Uterus (tissue), 4 donors: Measurements from ENCODE around the gene GABPB1. TPM values are rescaled to one million over a fixed set of nuclear protein-coding genes. Genes with fewer than 3 reads are reported as not detected.

Experiments used
- DNase-seq, 2 donors: peaks; one replicate each; pipeline ENCODE4 v3.0.0-alpha.2; 2019 to 2020
- H3K27ac ChIP-seq, 2 donors: fragments of 200-600 bp; sonication (generic); 1 replicate in 1 of 2; 2 replicates in 1 of 2; pipeline ENCODE4 v1.5.1; 2016 to 2018
- H3K27me3 ChIP-seq, 2 donors: fragments of 200-600 bp; sonication (generic); one replicate each; pipeline ENCODE4 v1.5.1; 2018 to 2019; ENCODE audit warnings: control low read depth in 1 of 2
- H3K36me3 ChIP-seq, 2 donors: fragments of 200-600 bp; sonication (generic); one replicate each; pipeline ENCODE4 v1.5.1; 2019; ENCODE audit warnings: control low read depth in 1 of 2
- H3K4me1 ChIP-seq, 2 donors: fragments of 200-600 bp; sonication (generic); one replicate each; pipeline ENCODE4 v1.5.1; 2018 to 2019; ENCODE audit warnings: control low read depth in 1 of 2
- H3K4me3 ChIP-seq, 2 donors: fragments of 200-600 bp; sonication (generic); 1 replicate in 1 of 2; 2 replicates in 1 of 2; pipeline ENCODE4 v1.5.1; 2018 to 2019; ENCODE audit warnings: mild to moderate bottlenecking in 1 of 2
- H3K9me3 ChIP-seq, 2 donors: fragments of 200-600 bp; sonication (generic); one replicate each; pipeline ENCODE4 v1.5.1; 2019; ENCODE audit warnings: control low read depth in 1 of 2
- POLR2A ChIP-seq, 2 donors: fragments of 450-650 bp; IDR thresholded peaks; one replicate each; pipeline ENCODE4 v1.6.1; 2016; ENCODE audit warnings: antibody characterized with exemption in 2 of 2, mild to moderate bottlenecking in 1 of 2, moderate library complexity in 1 of 2
- intact Hi-C: fragments of 100-400 bp; cut with DNase I; formaldehyde crosslinking; loops from one replicate; pipeline ENCODE4 v1.15.1; 2023; ENCODE audit warnings: low total_unique reads
- total RNA-seq, 4 donors: library from RNA; depleted of rRNA in 3 of 4; stranded (reverse); fragments of >200 nt in 3 of 4; gene quantifications; one replicate each; pipeline versions ENCODE4 v1.1.0 to v1.2.4, GENCODE V29; 2014 to 2023
- TF ChIP-seq, protein P1 (sequence below), 4 experiments: fragments of 200-600 bp in 2 of 4; fragments of 450-650 bp in 2 of 4; sonication (generic) in 2 of 4; IDR thresholded peaks; one replicate each; pipeline ENCODE4 v1.5.1; 2016 to 2019; ENCODE audit warnings: antibody characterized with exemption in 4 of 4, mild to moderate bottlenecking in 2 of 4, moderate library complexity in 1 of 4
- donor health status: DM: yes; HTN: yes; CAD: no.

The GABPB1 gene
- total RNA-seq, 4 donors from 2014 or later: 21.2 to 58.1 (median 34.0) TPM

DNA sequence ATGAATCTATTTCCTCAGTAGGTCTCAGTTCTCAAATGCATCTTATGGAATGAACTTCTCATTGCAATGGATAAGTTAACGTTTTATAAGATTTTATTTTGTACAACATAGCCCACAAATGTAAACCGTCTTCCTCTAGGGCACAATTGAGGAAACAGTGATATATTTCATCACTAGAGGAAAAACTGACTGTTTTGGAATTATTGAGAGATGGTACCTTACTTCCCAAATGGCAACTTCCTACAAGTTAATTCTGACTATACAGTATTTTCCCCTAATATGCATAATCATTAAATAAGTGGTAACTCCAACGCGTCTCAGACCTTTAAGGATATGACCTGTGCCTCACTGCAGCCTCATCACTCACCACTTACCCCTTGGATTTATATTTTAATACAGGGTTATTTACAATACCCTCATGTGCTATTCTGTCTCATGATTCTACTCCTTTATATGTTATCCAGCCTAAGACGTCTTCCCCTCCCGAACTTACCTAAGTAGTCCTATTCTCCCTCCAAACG is 13.3 kb downstream of the GABPB1 start:
- Histone ChIP-seq H3K27ac (no peak overlapping the region), H3K9me3 (no peaks in the 10 kb centered on the region), H3K36me3 (no peaks in the 10 kb centered on the region), H3K4me1 (no peaks in the 10 kb centered on the region), H3K27me3 (no peaks in the 10 kb centered on the region), H3K4me3 (no peak overlapping the region)
- intact Hi-C loops: loop anchor here (5.0 kb wide), 1 partner anchor 106 kb away; no protein-coding TSS in a partner anchor
- DNase-seq: no peak
- TF ChIP-seq, protein P1, sequence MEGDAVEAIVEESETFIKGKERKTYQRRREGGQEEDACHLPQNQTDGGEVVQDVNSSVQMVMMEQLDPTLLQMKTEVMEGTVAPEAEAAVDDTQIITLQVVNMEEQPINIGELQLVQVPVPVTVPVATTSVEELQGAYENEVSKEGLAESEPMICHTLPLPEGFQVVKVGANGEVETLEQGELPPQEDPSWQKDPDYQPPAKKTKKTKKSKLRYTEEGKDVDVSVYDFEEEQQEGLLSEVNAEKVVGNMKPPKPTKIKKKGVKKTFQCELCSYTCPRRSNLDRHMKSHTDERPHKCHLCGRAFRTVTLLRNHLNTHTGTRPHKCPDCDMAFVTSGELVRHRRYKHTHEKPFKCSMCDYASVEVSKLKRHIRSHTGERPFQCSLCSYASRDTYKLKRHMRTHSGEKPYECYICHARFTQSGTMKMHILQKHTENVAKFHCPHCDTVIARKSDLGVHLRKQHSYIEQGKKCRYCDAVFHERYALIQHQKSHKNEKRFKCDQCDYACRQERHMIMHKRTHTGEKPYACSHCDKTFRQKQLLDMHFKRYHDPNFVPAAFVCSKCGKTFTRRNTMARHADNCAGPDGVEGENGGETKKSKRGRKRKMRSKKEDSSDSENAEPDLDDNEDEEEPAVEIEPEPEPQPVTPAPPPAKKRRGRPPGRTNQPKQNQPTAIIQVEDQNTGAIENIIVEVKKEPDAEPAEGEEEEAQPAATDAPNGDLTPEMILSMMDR (IDR thresholded peaks at IDR 0.05): no peak
- TF ChIP-seq POLR2A (IDR thresholded peaks at IDR 0.05): no peak

GRCh38 chr15:50340416-50340815 is 14.6 kb downstream of the GABPB1 start:
- TF ChIP-seq, protein P1 (IDR thresholded peaks at IDR 0.05): no peak
- TF ChIP-seq POLR2A (IDR thresholded peaks at IDR 0.05): no peak
- Histone ChIP-seq H3K27ac (no peak overlapping the region), H3K9me3 (no peaks in the 10 kb centered on the region), H3K4me1 (no peaks in the 10 kb centered on the region), H3K4me3 (no peak overlapping the region), H3K27me3 (no peaks in the 10 kb centered on the region), H3K36me3 (no peaks in the 10 kb centered on the region)
- no peak for DNase-seq
- intact Hi-C loops: loop anchor here (5.0 kb wide), 1 partner anchor 107 kb away; no protein-coding TSS in a partner anchor

DNA sequence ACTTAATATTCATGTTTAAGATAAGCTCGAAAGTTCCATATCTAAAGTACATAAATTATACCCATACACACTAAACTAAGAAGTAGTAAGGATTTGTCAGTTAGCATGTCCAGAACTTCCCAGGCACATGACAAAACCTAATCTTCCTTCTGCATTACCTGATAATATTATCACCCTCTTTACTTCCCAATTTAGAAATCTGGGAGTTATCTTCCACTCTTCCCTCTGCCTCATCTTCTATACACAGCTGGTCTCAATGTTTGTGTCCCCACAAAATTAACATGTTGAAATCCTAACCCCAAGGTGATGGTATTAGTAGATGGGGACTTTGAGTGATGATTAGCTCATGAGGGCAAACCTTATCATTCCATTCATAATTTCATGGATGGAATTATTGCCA is 15.3 kb downstream of the GABPB1 start:
- intact Hi-C loops: loop anchor here (5.0 kb wide), 1 partner anchor 108 kb away; no protein-coding TSS in a partner anchor
- H3K27me3 ChIP-seq: no peaks in the 10 kb centered on the region
- no peaks in the 10 kb centered on the region for H3K9me3 ChIP-seq
- TF ChIP-seq, protein P1 (IDR thresholded peaks at IDR 0.05): no peak
- TF ChIP-seq POLR2A (IDR thresholded peaks at IDR 0.05): no peak
- H3K27ac ChIP-seq: no peak overlapping the region
- H3K4me1 ChIP-seq: no peaks in the 10 kb centered on the region
- no peak overlapping the region for H3K4me3 ChIP-seq
- no peak for DNase-seq
- H3K36me3 ChIP-seq: no peaks in the 10 kb centered on the region

- intact Hi-C loops: no loop called here
- no peaks in the 10 kb centered on the region for H3K4me1 ChIP-seq
Measured at GRCh38 chr15:50335251-50335650, 19.7 kb downstream of the GABPB1 start.

DNA sequence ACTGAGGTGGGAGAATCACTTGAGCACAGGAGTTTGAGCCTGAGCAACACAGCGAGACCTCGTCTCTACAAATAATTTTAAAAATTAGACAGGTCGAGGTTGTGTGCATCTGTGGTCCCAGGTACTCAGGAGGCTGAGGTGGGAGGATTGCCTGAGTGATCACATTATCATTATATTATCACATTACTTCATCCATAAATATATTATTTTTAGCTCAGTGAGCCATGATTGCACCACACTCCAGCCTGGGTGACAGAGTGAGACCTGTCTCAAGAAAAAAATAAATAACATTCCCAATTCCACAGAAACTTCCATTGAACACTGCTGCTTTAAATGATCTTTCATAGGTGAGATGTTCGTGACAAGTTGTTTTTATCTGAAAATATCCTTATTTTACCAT is 21.8 kb downstream of the GABPB1 start:
- H3K4me1 ChIP-seq: no peaks in the 10 kb centered on the region
- no peak for DNase-seq
- H3K36me3 ChIP-seq: no peaks in the 10 kb centered on the region
- no peaks in the 10 kb centered on the region for H3K27me3 ChIP-seq
- no peak for TF ChIP-seq POLR2A (IDR thresholded peaks at IDR 0.05)
- TF ChIP-seq, protein P1 (IDR thresholded peaks at IDR 0.05): no peak
- intact Hi-C loops: no loop called here
- no peaks in the 10 kb centered on the region for H3K9me3 ChIP-seq
- H3K4me3 ChIP-seq: no peak overlapping the region
- no peak overlapping the region for H3K27ac ChIP-seq

More at GRCh38 chr15:50335251-50335650, 19.7 kb downstream of the GABPB1 start:
- Histone ChIP-seq H3K4me3 (no peak overlapping the region), H3K27me3 (no peaks in the 10 kb centered on the region), H3K27ac (no peak overlapping the region), H3K9me3 (no peaks in the 10 kb centered on the region), H3K36me3 (no peaks in the 10 kb centered on the region)
- no peak for TF ChIP-seq POLR2A (IDR thresholded peaks at IDR 0.05)
- TF ChIP-seq, protein P1 (IDR thresholded peaks at IDR 0.05): no peak
- DNase-seq: no peak
